ENCODE results near the gene RAB5A. TPM values are rescaled to one million over a fixed set of nuclear protein-coding genes. Genes with fewer than 3 reads are reported as not detected.
"Not testable (repeated sequence)": the region's sequence is repeated elsewhere in the genome, so short reads cannot be mapped to it uniquely, and the experiment has no call there.

The RAB5A gene, protein sequence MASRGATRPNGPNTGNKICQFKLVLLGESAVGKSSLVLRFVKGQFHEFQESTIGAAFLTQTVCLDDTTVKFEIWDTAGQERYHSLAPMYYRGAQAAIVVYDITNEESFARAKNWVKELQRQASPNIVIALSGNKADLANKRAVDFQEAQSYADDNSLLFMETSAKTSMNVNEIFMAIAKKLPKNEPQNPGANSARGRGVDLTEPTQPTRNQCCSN
- total RNA-seq = 66.9 TPM

DNA sequence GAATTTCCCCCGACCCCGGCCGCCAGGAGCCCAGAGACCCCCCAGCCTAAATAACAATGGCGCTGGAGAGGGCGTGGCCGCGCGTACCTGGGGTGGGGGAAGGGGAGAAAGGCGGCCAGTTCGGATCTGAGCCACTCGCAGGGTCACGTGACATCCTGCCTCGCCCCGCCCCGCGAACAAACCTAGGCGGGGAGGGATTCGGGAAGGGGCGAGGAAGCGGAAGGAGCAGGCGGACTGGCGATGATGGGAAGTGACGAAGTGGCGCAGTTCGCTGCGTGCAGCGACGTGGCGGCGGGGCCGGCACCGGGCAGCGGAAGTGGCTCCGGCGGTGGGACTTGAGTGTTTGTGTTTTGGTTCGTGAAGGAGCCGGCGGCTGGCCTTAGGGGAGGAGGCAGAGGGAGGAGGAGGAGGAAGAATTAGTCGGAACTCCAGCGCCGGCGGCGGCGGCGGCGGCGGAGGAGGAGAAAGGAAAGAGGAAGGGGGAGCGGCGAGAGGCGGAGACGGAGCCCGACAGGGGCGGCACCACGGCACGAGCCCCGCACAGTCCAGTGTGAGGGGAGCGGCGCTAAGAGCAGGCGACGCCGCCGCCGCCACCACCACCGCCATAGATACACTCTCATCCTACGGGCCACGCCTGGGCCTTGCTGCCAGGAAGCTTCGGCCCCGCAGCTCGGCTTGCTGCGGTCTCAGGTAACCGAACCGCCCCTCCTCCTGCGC lies at the start of gene RAB5A:
Gene RAB5A (plus strand): TSS at position 266 of the 717 bp plus-strand sequence. CDS start 3,802 bp downstream, outside the sequence.
- peak; percentile 98 for DNase-seq (ENCODE audit: low spot score)
- peak; percentile 99 for ATAC-seq
- intact Hi-C loops (cut with DNase I) = loop anchor here (5.0 kb wide), 1 partner anchor 90 kb away; no protein-coding TSS in a partner anchor

DNA sequence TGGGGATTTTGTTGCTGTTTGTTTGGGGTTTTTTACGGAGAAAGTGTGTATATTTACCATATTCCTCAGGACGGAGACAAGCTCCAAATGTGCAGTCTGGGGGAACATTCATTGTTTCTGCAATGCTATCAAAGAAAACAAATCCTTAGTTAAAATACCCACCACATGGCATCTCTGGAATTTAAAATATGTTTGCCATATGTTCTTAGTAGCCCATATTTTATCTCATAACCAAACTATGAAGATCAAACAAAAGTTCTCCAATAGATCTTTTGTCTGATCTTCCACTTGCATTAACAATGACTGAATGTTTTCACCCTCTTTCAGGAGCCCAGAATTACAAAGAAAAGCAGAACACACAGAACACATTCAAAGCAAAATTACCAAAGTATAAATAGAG lies 48.2 kb upstream of the RAB5A start:
- intact Hi-C loops (cut with DNase I) = no loop called here
- DNase-seq (ENCODE audit: low spot score) = no peak
- no peak for ATAC-seq

DNA sequence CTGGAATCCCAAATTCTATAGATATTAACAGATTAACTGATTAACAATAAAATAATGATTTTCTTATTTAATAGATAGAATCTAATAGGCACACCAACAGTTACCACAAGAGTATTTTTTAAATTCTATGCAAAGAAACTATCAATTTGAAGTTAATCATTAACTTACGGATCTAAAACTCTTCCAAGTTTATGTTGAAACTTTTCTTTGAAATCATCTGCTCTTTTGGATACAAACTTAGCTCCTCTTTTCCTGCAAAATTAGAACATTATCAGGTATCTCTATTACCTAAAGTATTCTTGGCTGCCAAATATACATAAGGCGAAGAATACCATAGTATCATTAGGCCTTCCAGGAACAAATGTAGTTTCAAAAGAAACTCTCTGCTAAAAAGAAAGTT lies 47.6 kb upstream of the RAB5A start:
- DNase-seq (ENCODE audit: low spot score) (no peak), ATAC-seq (no peak)
- intact Hi-C loops (cut with DNase I) = no loop called here

DNA sequence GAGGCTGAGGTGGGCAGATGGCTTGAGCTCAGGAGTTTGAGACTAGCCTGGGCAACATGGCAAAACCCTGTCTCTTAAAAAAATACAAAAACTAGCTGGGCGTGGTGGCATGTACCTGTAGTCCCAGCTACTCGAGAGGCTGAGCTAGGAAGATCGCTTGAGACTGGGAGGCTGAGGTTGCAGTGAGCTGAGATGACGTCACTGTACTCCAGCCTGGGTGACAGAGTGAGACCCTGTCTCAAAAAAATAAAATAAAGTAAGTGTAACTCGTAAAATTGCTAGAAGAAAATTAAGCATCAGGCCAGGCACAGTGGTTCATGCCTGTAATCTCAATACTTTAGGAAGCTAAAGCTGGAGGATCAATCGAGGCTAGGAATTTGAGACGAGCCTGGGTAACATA lies 47.1 kb upstream of the RAB5A start:
- ATAC-seq; DNase-seq (ENCODE audit: low spot score); intact Hi-C loops (cut with DNase I): not testable (repeated sequence)

DNA sequence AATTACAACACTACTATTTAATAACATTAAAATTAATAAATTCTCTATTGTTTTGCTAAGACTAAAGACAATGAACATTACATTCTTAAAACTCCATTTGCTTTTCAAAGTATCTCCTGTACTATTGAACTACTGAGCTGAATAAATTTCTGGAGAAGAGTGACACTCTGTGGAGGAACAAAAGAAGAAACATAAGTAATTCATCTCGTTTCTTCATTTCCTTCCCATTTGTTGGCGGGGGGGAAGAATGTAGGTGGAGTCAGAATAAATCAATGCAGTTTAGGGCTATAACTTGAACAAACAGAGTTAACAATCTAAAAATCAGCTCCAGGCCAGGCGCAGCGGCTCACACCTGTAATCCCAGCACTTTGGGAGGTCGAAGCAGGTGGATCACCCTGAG lies 45.6 kb upstream of the RAB5A start:
- ATAC-seq (no peak), DNase-seq (ENCODE audit: low spot score) (no peak)
- intact Hi-C loops (cut with DNase I) = no loop called here

DNA sequence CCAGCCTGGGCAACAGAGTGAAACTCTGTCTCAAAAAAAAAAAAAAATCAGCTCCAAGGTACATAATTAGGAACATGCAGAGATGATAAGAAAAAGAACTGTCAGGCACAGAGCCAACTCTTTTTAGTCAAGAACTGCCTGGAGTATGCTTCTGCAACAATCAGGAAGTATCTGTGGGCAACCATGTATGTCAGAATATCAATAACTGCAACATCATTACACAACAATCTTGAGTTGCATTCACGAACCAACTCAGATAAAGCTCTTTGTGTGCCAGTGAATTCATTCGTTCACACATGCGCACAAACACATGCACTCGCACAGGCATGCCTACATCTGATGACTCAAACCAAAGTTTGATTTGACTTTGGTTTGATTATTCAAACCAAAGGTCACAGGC lies 45.0 kb upstream of the RAB5A start:
- ATAC-seq = no peak
- no peak for DNase-seq (ENCODE audit: low spot score)
- intact Hi-C loops (cut with DNase I) = no loop called here

DNA sequence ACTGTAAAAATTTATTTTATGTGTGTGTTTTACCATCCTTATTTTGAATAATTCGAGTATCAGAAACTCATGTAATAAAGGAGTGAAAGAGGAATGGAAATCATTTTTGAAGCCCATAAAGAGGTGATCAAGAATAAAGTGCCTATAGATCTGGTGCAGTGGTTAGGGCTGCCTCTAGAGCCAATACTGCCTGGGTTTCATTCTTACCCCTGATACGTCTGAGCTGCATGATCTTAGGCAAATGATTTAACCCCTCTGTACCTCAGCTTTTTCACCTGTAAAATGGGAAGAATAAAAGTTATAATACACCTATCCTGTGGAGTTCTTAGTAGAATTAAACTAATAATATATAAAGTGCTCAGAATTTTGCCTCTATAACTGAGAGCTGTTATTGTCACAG lies 43.2 kb upstream of the RAB5A start:
- intact Hi-C loops (cut with DNase I) = no loop called here
- no peak for ATAC-seq
- no peak for DNase-seq (ENCODE audit: low spot score)

DNA sequence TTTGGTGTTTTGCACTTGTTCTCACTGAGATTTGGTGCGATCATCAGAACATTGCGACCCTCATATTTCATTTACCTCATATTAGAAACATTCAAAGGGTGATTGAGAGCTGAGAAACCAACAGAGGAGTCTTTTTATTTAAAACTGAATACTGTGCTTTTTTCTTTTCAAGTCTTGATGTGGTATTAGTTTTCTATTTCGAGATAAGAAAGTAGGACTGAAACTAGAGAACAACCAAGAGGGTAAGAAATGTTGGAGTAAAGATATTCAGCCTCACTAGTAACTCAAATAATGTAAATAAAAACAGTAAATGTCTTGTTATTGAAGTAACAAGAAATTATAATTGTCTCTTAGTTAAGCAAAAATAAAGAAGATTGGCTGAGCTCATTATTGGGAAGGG lies 39.4 kb upstream of the RAB5A start:
- DNase-seq (ENCODE audit: low spot score) = no peak
- intact Hi-C loops (cut with DNase I) = no loop called here
- no peak for ATAC-seq

DNA sequence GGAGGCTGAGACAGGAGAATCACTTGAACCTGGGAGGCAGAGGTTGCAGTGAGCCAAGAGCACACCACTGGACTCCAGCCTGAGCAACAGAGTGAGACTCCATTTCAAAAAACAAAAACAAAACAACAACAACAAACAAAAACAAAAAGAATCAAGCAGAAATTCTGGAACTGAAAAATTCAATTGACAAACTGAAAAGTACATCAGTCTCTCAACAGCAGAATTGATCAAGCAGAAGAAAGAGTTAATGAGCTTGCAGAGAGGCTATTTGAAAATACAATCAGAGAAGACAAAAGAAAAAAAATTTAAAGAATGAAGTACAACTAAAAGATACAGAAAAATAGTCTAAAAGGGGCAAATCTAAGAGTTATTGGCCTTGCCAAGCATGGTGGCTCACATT lies 35.4 kb upstream of the RAB5A start:
- ATAC-seq (no peak), DNase-seq (ENCODE audit: low spot score) (no peak)
- intact Hi-C loops (cut with DNase I) = no loop called here

DNA sequence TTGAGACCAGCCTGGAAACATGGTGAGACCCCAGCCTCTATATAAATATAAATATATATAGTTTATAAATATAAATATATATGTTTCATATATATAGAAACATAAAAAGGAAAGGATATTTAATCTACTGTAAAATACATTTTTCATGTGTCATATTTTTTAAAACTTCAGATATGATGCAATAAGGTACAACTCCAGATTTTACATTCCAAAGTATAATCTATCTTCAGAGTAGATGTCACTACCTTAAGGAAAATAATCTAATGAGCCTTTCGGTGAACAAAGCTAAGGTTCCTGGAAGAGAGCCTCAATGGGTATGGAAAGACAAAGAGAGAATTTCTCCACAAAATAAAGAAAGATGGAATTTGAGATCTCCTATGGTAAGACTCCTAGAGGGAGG lies 29.7 kb upstream of the RAB5A start:
- intact Hi-C loops (cut with DNase I) = no loop called here
- ATAC-seq (no peak), DNase-seq (ENCODE audit: low spot score) (no peak)

DNA sequence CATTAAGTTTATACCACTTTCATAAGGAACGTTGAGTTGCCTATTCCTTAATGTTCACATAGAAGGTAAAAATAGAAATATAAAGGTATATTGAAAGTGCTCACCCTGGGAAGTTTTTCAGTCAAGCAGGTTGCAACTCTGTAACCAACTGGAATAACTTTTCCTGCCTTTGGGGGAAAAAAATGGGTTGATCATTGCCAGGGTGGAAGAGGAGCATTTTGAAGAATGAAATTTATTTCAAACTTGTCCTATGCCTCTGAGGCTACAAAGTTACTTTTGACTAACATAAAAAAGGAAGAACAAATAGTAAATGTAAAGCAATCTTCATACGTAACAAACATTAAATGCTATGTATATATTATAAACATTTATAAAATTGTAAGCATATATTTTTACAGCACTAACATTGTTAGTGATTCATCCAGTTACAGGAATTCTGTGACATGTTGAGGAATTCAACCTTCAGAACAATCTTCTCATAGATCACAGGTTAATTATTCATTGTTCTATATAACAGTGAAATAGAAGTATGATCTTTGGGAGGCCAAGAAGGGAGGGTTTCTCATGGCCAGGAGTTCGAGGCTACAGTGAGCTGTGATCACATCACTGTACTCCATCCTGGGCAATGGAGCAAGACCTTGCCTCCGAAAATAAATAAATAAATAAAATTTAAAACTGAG lies 26.4 kb upstream of the RAB5A start:
- intact Hi-C loops (cut with DNase I) = no loop called here
- no peak for DNase-seq (ENCODE audit: low spot score)

DNA sequence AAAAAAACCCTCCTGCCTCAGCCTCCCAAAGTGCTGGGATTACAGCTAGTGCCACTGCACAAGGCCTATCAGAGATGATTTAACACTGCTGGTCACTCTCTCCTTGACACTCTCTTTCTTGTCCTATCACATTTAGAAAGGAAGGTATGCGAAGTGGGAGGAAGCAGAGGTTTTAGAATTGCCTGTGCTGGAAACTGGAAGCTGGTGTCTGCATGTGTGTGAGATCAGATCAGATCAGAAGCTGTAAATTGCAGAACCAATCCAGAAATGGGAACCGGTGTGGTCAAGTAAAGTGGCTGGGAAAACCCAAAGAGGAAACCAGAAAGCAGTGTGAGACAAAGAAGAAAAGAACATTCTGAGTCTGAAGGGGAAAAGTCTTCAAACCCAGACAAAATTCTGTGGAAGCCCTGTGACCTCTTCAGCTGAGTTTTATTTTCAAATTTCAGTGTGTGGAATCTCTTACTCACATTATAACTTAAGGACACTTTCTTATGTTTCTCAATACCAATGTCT lies 15.7 kb upstream of the RAB5A start:
- intact Hi-C loops (cut with DNase I) = no loop called here
- ATAC-seq (peak; percentile 52), DNase-seq (ENCODE audit: low spot score) (no peak)

More for the DNA sequence above, 26.4 kb upstream of the RAB5A start:
- ATAC-seq = no peak

DNA sequence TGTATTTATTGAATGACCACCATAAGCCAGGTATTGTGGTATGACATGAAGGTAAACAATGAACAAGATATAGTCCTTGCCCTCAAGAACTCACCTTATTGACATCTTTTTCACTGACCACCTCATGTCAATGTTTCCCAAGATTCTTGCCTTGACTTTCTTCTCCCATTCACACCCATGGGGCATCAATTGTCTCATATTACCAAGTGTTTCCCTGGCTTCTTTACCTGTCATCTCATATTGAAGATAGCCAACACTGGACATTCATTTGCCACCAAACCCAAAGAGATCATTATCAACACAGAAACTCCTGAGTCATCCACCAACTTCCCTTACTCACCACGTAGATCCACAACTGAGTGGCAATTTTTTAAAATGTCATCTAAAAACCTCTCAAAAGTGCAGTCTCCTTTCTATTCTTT lies 15.1 kb upstream of the RAB5A start:
- no peak for DNase-seq (ENCODE audit: low spot score)
- intact Hi-C loops (cut with DNase I) = no loop called here
- no peak for ATAC-seq

DNA sequence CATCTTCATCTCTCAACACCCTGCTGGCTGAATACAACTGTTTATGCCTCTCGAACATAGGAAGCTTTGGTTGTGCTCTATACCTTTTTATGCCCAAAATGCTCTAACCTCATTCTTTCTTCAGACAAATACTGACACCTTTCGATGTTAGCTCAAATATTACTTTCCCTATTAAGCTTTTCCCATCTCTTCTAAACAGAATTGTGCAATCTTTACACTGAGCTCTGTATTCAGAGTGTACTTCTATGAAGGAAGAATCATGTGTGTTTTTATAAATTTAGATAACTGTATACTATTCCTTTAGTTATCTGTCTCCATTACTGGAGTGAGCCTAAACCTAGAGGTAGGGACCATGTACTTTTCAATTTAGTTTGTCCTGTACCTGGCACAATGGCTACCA lies 14.5 kb upstream of the RAB5A start:
- ATAC-seq (no peak), DNase-seq (ENCODE audit: low spot score) (no peak)
- intact Hi-C loops (cut with DNase I) = no loop called here

DNA sequence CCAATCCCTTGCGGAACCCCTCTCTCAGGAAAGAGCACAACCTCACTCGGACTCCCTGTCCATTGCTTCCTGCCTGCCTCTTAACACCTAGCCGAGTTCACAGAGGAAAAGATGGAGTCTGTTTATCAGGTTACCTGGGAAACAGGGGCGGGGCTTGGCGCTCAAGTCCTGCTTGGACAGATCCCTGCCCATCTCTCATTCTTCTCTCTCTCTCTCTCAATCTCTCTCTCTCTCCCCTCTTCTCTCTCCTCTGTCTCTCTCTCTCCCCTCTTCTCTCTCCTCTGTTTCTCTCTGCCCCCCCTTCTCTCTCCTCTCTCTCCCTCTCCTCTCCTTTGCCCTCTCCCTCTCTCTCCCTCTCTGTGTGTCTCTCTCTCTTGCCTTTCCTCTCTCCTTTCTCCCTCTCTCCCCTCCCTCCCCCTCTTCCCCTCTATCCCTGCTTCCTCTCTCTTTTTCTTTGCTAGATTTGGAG lies 12.8 kb upstream of the RAB5A start, which contains the start of gene EFHB:
Gene EFHB (minus strand): TSS at position 120 of the 469 bp plus-strand sequence. CDS start 199 bp downstream, outside the sequence.
- ATAC-seq (no peak), DNase-seq (ENCODE audit: low spot score) (no peak)
- intact Hi-C loops (cut with DNase I) = no loop called here

DNA sequence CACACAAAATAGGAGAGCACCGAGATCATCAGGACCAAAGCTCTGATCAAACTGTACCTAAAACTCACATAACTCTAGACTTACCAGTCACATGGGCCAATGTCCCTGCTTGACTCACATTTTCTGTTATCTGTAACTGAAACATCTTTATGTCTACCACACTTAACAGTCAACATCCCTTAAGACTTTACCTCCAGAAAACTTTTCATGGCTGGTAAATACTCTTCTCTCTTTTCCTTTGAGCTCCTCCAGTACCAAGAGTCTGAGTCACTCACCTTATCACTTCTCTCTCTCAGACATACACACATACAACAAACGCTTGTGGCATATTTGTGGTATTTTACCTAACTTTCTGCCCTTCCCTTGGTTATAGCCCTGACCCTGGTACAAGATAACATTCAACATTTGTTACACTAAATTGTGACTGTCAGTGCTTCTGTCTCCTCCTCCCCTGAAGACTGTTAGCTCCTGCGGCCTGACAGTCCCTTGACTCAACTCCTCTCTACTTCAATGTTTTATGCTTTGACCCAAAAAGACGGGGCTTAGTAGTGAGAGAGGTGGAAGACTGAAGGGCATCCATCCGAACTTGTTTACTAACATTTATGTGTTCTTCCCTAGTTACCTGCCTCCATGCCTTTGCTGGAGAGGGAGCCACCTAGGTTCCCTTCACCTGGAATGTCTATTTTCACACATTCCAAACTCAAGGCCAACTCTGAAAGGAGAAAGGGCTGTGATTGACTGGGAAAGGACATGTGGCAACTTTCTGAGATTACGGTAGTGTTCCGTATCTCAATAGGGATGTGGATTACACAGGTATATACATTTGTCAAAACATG lies 9.2 kb upstream of the RAB5A start:
- ATAC-seq = no peak
- intact Hi-C loops (cut with DNase I) = no loop called here
- no peak for DNase-seq (ENCODE audit: low spot score)

DNA sequence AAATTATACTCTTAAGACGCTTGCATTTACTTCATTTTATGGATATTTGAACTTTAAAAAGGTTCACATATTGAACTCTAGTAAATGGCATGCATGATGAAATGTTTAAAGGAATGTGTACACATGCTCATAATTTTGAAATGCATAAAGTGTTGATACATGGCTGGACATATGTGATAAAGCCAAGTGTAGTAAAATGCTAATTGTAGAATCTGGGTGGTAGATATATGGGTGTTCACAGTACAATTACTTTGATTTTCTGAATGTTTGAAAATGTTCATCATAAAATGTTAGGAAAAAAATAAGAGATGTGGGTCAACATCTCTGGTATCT lies 8.6 kb upstream of the RAB5A start:
- intact Hi-C loops (cut with DNase I) = no loop called here
- no peak for ATAC-seq
- DNase-seq (ENCODE audit: low spot score) = no peak

DNA sequence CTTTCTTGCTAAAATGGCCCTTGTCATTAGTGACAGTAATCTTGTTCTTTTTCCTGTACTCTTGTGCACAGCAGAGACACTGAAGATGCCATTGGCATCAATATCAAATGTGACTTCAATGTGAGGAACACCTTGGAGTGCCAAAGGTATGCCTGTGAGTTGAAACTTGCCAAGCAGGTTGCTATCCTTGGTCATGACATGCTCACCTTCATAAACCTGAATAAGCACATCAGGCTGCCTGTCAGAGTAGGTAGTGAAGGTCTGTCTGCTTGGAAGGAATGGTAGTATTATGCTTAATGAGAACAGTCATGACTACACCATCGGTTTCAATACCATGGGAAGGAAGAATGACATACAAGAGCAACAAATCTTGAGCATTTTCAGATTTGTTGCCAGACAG lies 6.3 kb upstream of the RAB5A start:
- intact Hi-C loops (cut with DNase I) = no loop called here
- DNase-seq (ENCODE audit: low spot score) (no peak), ATAC-seq (no peak)

DNA sequence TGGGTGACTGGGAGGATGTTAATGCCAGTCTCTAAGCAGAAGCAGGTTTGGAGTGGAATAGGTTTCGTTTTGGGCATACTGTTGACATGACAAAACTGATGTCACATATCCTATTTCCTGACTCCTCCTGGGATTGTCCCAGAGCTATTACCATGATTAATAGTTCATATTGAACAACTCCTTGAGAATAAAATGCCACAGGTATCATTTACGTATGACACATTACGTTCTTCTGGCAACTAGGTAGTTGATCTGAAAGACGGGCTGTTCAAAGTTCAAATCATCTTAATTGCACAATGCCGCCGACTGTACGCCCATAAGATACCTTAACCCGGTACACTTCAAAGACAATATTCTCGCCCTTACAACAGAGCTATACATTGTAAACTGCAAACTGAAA lies 1.4 kb upstream of the RAB5A start:
- DNase-seq (ENCODE audit: low spot score) (no peak), ATAC-seq (no peak)
- intact Hi-C loops (cut with DNase I) = loop anchor here (5.0 kb wide), 1 partner anchor 92 kb away; no protein-coding TSS in a partner anchor

Measured in sciatic nerve (tissue), 2 donors.